Dendritic cell treated with granulocyte-macrophage colony-stimulating factor and Interleukin-4, amounts not matched to agents 40 ng/mL and 50 ng/mL, for 4 days (primary cell): ENCODE results near the gene QRFP.
"Not testable (repeated sequence)": the region's sequence is repeated elsewhere in the genome, so short reads cannot be mapped to it uniquely, and the experiment has no call there.

Source experiments
- H3K27ac Mint-ChIP-seq: one replicate; pipeline ENCODE4 v1.8.0; 2022; ENCODE audit warnings: mild to moderate bottlenecking, mixed read lengths
- H3K27me3 Mint-ChIP-seq: one replicate; pipeline ENCODE4 v1.8.0; 2022; ENCODE audit warnings: mild to moderate bottlenecking, mixed read lengths
- H3K36me3 Mint-ChIP-seq: one replicate; pipeline ENCODE4 v1.8.0; 2022; ENCODE audit warnings: low read depth, mixed read lengths
- H3K4me1 Mint-ChIP-seq: one replicate; pipeline ENCODE4 v1.8.0; 2022; ENCODE audit warnings: low read depth, mixed read lengths
- H3K4me3 Mint-ChIP-seq: one replicate; pipeline ENCODE4 v1.8.0; 2022; ENCODE audit warnings: mild to moderate bottlenecking, moderate library complexity, mixed read lengths
- H3K9me3 Mint-ChIP-seq: one replicate; pipeline ENCODE4 v1.8.0; 2022; ENCODE audit warnings: mixed read lengths
- intact Hi-C: fragments of 100-400 bp; cut with micrococcal nuclease; formaldehyde crosslinking; loops from one replicate; pipeline ENCODE4 v1.15.0; 2022

The QRFP gene

DNA sequence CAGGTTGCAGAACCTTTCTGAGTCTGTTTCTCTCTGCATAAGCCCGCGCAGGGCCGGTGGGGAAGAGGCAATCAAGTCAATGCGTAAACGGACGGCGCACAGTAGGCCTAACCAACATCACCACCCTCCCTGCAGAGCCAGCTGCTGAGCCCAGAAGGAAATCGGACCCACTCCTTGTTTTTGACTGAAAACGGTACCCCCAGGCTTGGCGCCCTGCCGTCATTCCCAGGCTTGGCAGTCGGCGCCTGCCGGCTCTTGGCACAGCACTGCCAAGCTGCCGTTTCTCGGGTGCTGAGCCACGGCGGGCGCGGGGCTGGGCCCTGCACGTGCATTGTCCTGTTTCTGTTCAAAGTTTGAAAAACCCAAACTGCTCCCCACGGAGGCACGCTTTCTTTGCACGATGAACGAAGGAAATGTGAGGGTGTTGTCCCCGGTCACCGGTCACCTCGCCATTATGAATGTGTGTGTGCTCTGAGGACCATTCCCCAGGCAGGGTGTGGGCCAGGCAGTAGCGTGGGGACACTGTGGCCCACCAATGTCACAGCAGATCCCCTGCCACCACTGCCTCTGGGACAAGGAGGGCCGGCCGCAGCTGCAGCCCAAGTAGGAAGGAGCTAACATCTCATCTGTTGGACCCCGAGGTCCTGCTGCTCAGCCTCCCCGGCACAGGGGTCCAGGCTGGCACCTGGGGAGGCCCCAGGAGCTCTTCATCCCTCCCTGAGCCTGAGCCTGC, 22.4 kb upstream of the QRFP start:
- Mint-ChIP-seq H3K9me3 (no peaks in the 10 kb centered on the region), H3K4me1 (no peaks in the 10 kb centered on the region), H3K36me3 (no peaks in the 10 kb centered on the region), H3K4me3 (no peak overlapping the region), H3K27me3 (peaks cover 32% of the 10 kb centered on the region), H3K27ac (no peak overlapping the region)
- intact Hi-C loops, result no loop called here

DNA sequence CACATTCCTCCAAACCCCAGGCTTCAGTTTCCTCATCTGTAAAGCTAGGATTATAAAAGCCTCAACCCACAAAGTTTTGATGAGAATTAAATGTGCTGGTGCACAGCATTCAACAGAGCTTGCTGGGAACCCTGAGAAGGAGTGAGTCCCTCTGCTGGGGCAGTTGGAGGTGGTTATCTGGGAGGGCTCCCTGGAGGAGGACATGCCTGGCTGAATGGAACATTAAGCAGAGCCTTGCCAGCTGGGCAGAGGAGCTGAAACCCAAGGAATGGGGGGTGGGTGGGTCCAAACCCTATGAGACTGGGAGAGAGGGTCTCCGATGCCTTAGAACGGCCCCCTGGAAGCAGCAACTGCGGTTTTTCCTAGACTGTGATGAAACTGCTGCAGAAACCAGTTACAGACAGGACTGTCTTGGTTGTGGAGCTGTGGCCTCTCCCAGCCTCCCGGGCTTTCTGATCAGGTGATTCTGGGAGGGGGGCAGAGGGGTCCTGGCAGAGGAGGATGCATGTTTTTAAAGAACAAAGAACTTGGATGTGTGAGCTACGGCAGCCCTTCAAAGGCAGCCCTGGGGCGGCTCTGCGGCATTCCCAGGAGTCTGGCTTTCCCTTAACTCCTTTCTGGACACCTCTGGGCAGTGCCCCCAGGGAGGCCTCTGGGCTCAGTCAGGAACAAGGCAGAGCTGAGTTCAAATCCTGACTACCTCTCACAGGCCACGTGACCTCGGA, 21.7 kb upstream of the QRFP start:
- Mint-ChIP-seq H3K9me3 (no peaks in the 10 kb centered on the region), H3K4me1 (no peaks in the 10 kb centered on the region), H3K36me3 (no peaks in the 10 kb centered on the region), H3K4me3 (no peak overlapping the region), H3K27me3 (peaks cover 32% of the 10 kb centered on the region), H3K27ac (no peak overlapping the region)
- intact Hi-C loops, result no loop called here

DNA sequence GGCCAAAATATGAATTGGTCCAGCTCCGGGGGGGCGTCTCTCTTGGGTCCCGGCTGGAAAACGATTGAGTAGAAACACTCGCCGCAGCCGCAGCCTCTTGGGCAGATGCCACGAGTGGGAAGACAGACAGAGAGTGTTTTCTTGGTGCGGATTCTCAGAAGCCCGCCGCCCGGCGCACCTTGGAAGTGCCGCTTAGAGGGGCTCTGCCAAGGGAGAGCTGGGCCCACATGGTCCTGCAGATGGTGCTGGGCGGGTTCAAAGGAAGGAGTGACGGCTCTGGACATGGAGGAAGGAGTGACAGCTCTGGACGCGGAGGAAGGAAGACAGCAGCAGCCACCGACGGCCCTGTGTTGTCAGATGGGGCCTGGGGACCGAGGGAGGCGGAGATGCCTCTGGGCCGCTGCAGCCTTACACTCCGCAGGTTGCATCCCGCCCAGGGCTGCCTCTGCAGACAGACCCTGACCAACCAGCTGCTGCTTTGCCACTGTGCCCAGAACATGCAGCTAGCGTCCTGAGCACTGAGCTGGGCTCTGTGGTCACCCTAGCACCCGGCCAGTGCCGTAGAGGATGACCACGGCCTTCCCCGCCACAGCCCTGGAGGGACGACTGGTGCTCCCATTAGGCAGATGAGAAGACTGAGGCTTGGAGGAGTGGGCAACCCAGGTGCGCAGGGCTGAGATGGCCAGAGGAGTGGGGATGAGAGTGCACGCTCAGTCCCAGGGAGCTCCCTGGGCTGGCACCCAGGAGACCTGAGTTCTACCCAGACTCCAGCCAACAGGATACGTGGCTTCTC, 20.8 kb upstream of the QRFP start:
- Mint-ChIP-seq H3K36me3 (no peaks in the 10 kb centered on the region), H3K9me3 (no peaks in the 10 kb centered on the region), H3K27ac (no peak overlapping the region), H3K4me3 (no peak overlapping the region), H3K4me1 (no peaks in the 10 kb centered on the region), H3K27me3 (peaks cover 26% of the 10 kb centered on the region)
- intact Hi-C loops, result no loop called here

DNA sequence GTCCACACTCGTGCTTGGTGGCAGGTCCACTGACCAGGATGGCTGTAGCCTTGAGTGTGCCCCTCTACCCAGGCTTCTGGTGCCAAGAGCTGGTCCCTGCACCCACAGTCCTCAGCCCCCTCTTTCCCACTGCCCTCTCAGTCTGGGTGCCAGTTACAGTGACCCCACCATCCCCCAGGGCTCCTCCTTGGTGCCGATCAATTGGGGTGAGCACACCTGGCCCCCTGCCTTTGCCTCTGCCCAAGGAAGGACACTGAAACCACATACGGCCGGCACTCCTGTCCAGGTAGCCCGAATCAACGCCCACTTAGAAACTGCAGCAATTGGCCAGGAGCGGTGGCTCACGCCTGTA, 18.5 kb upstream of the QRFP start:
- no peaks in the 10 kb centered on the region for H3K36me3 Mint-ChIP-seq
- intact Hi-C loops, result no loop called here
- H3K9me3 Mint-ChIP-seq, result no peaks in the 10 kb centered on the region
- H3K4me3 Mint-ChIP-seq, result no peak overlapping the region
- no peaks in the 10 kb centered on the region for H3K4me1 Mint-ChIP-seq
- H3K27ac Mint-ChIP-seq, result no peak overlapping the region
- peaks cover 22% of the 10 kb centered on the region for H3K27me3 Mint-ChIP-seq

DNA sequence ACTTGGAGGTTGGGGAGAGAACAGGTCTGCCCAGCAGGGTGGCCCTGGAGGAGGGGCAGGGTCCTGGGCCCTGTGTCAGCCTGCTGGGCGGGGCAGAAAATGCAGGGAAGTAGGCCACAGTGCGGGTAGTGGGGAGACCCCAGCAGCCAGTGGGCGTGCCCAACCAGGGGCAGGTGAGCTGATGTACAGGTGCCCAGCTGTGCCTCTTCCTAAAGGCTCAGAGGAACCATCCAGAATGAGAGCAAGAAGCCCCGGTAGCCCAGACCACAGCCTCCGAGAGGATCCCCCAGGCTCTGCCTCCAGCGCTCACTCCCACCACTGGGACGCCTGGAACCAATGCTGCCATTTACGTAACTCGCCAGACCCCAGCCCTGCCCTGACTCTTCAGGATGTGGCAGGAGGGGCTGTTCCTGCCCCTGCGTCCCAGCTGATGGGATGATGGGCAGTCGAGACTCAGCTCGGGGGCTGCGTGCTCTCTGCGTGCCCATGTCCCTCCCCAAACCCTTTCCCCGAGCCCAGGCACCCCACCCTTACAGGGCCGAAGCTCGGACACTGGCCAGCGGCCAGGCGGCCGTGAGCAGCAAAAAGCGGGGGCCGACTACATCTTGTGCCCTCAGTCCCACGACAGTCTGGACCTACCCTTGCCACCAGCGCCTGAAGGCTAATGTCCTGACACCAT, 17.9 kb upstream of the QRFP start:
- Mint-ChIP-seq H3K27ac (no peak overlapping the region), H3K36me3 (no peaks in the 10 kb centered on the region), H3K9me3 (no peaks in the 10 kb centered on the region), H3K27me3 (peaks cover 22% of the 10 kb centered on the region), H3K4me1 (no peaks in the 10 kb centered on the region), H3K4me3 (no peak overlapping the region)
- intact Hi-C loops, result no loop called here

DNA sequence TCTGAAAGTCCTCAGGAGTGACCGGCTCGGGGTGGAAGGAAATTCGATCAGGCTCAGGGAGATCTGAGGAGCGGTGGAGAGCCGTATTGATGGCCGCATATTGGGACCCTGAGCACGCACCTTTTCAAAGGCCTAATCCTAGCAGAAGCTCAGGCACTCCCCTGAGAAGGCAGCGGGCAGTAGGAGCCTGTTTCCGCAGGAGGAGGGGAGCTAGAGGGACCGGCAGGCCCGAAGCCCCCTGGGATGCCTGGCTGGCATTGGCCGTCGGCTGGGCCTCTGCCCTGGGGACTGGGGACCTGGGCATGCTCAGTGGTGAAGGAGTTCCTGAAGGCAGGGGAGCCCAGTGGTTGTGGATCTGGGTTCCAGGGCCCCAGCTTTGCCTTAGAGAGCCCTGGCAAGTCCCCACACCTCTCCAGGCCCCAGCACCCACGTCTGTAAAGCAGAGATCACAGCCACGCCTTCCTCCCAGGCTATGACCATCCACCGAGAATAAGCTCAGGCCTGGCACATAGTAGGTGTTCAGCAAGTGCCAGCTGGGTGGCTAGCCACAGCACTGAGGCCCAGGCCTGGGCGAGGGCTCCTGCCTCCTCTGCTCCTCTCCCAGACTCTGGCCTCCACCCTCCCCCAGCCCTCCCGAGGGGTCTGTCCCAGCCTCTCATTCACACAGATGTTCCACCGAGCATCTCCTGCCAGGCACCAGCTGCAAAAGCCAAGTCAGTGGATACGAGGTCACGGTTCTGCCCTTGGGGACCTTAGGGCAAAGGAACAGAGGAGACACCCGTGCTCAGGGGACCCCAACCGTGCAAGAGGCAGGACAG, 17.2 kb upstream of the QRFP start:
- Mint-ChIP-seq H3K9me3 (no peaks in the 10 kb centered on the region), H3K4me1 (no peaks in the 10 kb centered on the region), H3K27me3 (peaks cover 19% of the 10 kb centered on the region), H3K4me3 (no peak overlapping the region), H3K36me3 (no peaks in the 10 kb centered on the region), H3K27ac (no peak overlapping the region)
- intact Hi-C loops, result no loop called here

DNA sequence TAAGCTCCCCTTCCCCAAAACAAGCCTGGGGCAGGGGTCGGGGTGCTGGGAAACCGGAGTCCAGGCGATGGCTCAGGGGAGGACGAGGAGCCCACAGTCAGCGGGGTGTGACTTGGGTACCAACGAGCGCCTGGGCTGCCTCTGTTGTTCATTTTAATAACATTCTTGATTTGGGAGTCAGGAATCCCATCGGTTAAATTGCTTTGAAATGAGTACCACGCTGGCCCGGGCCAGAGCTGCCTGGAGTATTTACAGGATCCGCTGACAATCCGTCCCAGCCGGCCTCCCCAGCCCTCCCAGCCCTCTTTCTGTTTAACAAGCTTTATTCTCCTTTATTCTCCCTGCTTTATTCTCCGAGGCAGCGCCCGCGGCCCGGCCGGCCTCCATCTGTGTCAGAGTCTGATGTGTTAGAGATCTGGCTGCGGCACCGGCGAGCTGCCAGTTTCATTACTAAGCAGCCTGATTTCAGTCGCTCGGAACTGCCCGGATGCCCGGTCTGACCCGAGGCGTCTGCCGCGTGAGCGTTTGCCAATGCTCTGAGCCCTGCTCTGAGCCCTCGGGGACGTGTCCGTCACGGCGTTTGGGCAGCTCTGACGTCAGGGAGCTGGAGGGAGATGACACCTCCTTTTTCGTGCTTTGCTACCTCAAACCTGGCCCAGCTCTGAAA, 16.5 kb upstream of the QRFP start:
- Mint-ChIP-seq H3K27ac (no peak overlapping the region), H3K4me1 (no peaks in the 10 kb centered on the region), H3K4me3 (no peak overlapping the region), H3K36me3 (no peaks in the 10 kb centered on the region), H3K9me3 (no peaks in the 10 kb centered on the region), H3K27me3 (peaks cover 21% of the 10 kb centered on the region)
- intact Hi-C loops, result no loop called here

DNA sequence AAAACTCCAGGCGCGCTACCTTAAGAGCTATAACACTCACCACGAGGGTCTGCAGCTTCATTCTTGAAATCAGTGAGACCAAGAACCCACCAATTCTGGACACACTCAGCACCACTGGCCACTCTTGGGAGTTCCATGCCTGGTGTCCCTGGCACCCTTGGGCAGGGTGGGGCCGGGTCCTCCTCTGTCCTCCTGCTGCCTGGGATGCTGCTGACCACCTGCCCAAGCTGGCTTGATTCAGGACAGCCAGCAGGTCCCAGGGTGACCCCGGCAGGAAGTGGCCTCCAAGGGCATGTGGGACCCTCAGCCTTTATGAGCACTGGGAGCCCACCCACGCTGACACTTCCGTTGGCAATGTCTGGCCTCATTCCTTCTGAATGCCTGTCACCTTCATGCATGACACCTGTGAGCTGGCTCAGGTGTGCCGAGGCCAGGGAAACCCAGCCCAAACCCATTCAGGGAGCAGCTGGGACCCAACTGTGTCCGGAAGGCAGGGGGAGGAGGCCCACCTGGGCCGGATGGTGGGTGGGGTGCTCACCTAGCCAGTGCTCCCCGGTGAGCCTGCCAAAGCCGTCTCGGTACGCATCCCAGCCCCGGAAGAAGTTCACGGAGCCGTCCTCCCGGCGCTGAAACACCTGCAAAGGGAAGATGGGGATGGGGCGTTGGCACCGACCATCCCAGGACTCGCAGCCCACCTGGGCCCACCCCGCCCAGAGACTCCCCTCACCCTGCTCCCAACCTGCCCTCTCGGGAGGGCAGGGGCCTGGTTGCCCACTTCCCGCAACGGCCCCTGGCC, 14.8 kb upstream of the QRFP start:
- Mint-ChIP-seq H3K4me3 (no peak overlapping the region), H3K36me3 (no peaks in the 10 kb centered on the region), H3K9me3 (no peaks in the 10 kb centered on the region), H3K27me3 (peaks cover 23% of the 10 kb centered on the region), H3K4me1 (no peaks in the 10 kb centered on the region), H3K27ac (no peak overlapping the region)
- intact Hi-C loops, result no loop called here

DNA sequence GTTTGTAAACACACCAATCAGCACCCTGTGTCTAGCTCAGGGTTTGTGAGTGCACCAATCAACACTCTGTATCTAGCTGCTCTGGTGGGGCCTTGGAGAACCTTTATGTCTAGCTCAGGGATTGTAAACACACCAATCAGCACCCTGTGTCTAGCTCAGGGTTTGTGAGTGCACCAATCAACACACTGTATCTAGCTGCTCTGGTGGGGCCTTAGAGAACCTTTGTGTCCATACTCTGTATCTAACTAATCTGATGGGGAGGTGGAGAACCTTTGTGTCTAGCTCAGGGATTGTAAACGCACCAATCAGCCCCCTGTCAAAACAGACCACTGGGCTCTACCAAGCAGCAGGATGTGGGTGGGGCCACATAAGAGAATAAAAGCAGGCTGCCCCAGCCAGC, 14.1 kb upstream of the QRFP start:
- H3K4me3 Mint-ChIP-seq, intact Hi-C loops, H3K9me3 Mint-ChIP-seq, H3K36me3 Mint-ChIP-seq, H3K4me1 Mint-ChIP-seq, H3K27ac Mint-ChIP-seq: not testable (repeated sequence)
- H3K27me3 Mint-ChIP-seq, result peaks cover 23% of the 10 kb centered on the region

DNA sequence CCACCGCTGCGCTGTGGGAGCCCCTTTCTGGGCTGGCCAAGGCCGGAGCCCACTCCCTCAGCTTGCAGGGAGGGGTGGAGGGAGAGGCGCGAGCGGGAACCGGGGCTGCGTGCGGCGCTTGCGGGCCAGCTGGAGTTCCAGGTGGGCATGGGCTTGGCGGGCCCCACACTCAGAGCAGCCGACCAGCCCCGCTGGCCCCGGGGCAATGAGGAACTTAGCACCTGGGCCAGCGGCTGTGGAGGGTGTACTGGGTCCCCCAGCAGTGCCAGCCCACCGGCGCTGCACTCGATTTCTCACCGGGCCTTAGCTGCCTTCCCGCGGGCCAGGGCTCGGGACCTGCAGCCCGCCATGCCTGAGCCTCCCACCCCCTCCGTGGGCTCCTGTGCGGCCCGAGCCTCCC, 13.4 kb upstream of the QRFP start:
- H3K4me3 Mint-ChIP-seq, H3K9me3 Mint-ChIP-seq, H3K4me1 Mint-ChIP-seq, H3K27ac Mint-ChIP-seq, intact Hi-C loops, H3K36me3 Mint-ChIP-seq: not testable (repeated sequence)
- peaks cover 20% of the 10 kb centered on the region for H3K27me3 Mint-ChIP-seq

DNA sequence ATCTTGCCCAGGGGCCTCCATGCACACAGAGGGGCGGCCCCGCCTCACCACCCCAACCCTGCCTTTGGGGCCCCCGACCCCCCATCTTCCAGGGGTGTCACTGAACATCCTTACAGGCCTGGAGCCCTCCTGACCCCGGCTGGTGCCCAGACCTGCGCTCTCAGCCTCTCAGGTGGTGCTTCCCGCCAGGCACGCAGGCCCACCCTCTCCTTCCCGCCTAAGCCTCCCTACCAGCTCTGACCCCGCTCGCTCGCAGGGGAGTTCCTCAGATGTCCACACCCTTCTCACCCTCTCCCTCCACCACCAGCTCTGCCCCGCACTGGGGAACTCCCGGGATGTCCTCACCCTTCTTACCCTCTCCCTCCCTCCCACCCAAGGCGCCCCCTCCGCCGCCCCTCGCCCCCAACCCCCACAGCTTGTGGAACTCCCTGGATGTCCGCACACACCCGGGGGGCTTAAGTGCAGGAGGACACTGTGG, 12.3 kb upstream of the QRFP start:
- Mint-ChIP-seq H3K36me3 (no peaks in the 10 kb centered on the region), H3K4me1 (peaks cover 5% of the 10 kb centered on the region)

DNA sequence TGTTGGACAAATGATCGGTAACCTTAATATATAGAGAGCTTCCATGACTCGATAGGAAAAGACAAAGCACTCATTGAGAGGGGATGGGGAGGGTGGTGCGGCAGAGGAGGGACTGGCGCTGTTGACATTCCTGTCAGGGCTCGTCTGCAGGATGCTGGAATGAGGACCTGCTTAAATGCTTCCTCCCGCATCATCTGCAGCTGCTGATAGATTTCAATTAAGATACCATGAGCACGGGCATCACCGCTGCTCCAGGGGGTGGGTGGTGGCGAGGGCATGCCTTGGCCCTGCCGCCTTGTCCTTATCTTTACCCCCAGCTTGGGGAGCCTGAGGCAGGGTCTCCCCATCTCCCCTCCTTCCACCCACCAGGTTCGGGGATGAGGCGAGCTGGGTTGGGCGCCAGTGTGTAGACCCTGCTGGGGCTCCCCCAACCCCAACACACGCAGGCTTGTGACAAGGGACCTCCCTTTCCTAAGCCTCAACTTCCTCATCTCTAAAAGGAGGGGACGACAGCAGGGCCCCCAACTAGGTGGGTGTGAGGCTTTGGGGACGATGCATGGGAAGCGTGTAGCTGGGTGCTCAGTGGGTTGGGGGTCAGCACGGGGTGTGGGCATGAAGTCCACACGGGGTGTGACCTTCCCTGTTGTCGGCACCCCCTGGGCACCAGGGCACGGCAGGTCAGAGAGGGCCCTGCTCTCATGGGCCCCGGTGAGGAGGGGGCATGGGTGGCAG, 11.7 kb upstream of the QRFP start:
- H3K4me1 Mint-ChIP-seq, result peaks cover 5% of the 10 kb centered on the region
- intact Hi-C loops, result no loop called here
- no peaks in the 10 kb centered on the region for H3K36me3 Mint-ChIP-seq
- peaks cover 18% of the 10 kb centered on the region for H3K27me3 Mint-ChIP-seq
- H3K4me3 Mint-ChIP-seq, result no peak overlapping the region
- no peaks in the 10 kb centered on the region for H3K9me3 Mint-ChIP-seq
- no peak overlapping the region for H3K27ac Mint-ChIP-seq

More for the DNA sequence above, 12.3 kb upstream of the QRFP start:
- no peak overlapping the region for H3K27ac Mint-ChIP-seq
- intact Hi-C loops, result no loop called here
- H3K27me3 Mint-ChIP-seq, result peaks cover 18% of the 10 kb centered on the region
- no peaks in the 10 kb centered on the region for H3K9me3 Mint-ChIP-seq
- no peak overlapping the region for H3K4me3 Mint-ChIP-seq
